Measurements from ENCODE around the gene MARCHF3. TPM values are rescaled to one million over a fixed set of nuclear protein-coding genes. Genes with fewer than 3 reads are reported as not detected.
A peak's percentile ranks its signal among the peaks of the same experiment; 100 is the strongest.

MARCHF3 gene
- total and polyA plus RNA-seq, 7 donors: 4.4 to 31.8 (median 14.6) TPM

- no peak for TF ChIP-seq EP300 (IDR thresholded peaks at IDR 0.05)
- TF ChIP-seq POLR2AphosphoS5 (IDR thresholded peaks at IDR 0.05): no peak
- no peaks in the 10 kb centered on the region for H3K9me3 ChIP-seq
- peaks cover 0 to 6% (median 0%) of the 10 kb centered on the region in 3 donors for H3K27me3 ChIP-seq
- WGBS, 2 donors: 95 to 96% methylated on average over 22 of the region's 22 CpGs
- intact Hi-C loops (cut with DNase I): no loop called here
- H3K36me3 ChIP-seq: no peaks in the 10 kb centered on the region
- no peak for DNase-seq
- H3K27ac ChIP-seq: no peak overlapping the region
- H3K4me3 ChIP-seq: no peak overlapping the region
- H3K4me1 ChIP-seq: peaks cover 0 to 8% (median 7%) of the 10 kb centered on the region in 4 donors
These were observed 166.2 kb downstream of the MARCHF3 start for GRCh38 chr5:126864042-126864688.

GRCh38 chr5:126863402-126863801 is 167.0 kb downstream of the MARCHF3 start:
- intact Hi-C loops (cut with DNase I): no loop called here

GRCh38 chr5:126858441-126858840 is 171.9 kb downstream of the MARCHF3 start:
- no peaks in the 10 kb centered on the region for H3K36me3 ChIP-seq

More at GRCh38 chr5:126863402-126863801, 167.0 kb downstream of the MARCHF3 start:
- DNase-seq: no peak
- WGBS, 2 donors: 97 to 98% methylated on average over 4 of the region's 4 CpGs
- Histone ChIP-seq H3K27me3 (peaks cover 0 to 3% (median 0%) of the 10 kb centered on the region in 3 donors), H3K4me1 (peaks cover 0 to 3% (median 2%) of the 10 kb centered on the region in 4 donors), H3K36me3 (no peaks in the 10 kb centered on the region), H3K4me3 (no peak overlapping the region), H3K9me3 (no peaks in the 10 kb centered on the region), H3K27ac (no peak overlapping the region)
- TF ChIP-seq CTCF (IDR thresholded peaks at IDR 0.05) (no peak), POLR2AphosphoS5 (IDR thresholded peaks at IDR 0.05) (no peak), POLR2A (IDR thresholded peaks at IDR 0.05) (no peak), EP300 (IDR thresholded peaks at IDR 0.05) (no peak)

GRCh38 chr5:126857472-126858410 is 172.6 kb downstream of the MARCHF3 start:
- TF ChIP-seq POLR2AphosphoS5 (IDR thresholded peaks at IDR 0.05) (peak; percentile 33 to 88 (median 80)), POLR2A (IDR thresholded peaks at IDR 0.05) (no peak), EP300 (IDR thresholded peaks at IDR 0.05) (peak in 2 of 4 donors; percentile 15 to 49)
- peak overlapping the region in 3 of 4 donors; percentile 51 to 71 (median 61) for H3K27ac ChIP-seq
- H3K36me3 ChIP-seq: no peaks in the 10 kb centered on the region
- intact Hi-C loops (cut with DNase I): loop anchor here (5.0 kb wide), 1 partner anchor 175 kb away; the partner anchor contains the start of gene MARCHF3
- H3K4me1 ChIP-seq: peaks cover 0 to 24% (median 18%) of the 10 kb centered on the region in 4 donors
- peak; percentile 85 for DNase-seq
- no peak overlapping the region for H3K4me3 ChIP-seq
- H3K27me3 ChIP-seq: no peaks in the 10 kb centered on the region
- WGBS, 2 donors: 82 to 89% methylated on average over 13 of the region's 13 CpGs
- H3K9me3 ChIP-seq: no peaks in the 10 kb centered on the region

More at GRCh38 chr5:126858441-126858840, 171.9 kb downstream of the MARCHF3 start:
- peak overlapping the region in 2 of 4 donors; percentile 61 to 71 for H3K27ac ChIP-seq
- H3K9me3 ChIP-seq: no peaks in the 10 kb centered on the region
- WGBS, 2 donors: 91 to 96% methylated on average over 11 of the region's 11 CpGs
- H3K4me3 ChIP-seq: no peak overlapping the region
- no peaks in the 10 kb centered on the region for H3K27me3 ChIP-seq
- no peak for TF ChIP-seq EP300 (IDR thresholded peaks at IDR 0.05)
- no peak for TF ChIP-seq POLR2A (IDR thresholded peaks at IDR 0.05)
- no peak for TF ChIP-seq POLR2AphosphoS5 (IDR thresholded peaks at IDR 0.05)
- no peak for TF ChIP-seq CTCF (IDR thresholded peaks at IDR 0.05)
- H3K4me1 ChIP-seq: peaks cover 0 to 22% (median 18%) of the 10 kb centered on the region in 4 donors
- no peak for DNase-seq
- intact Hi-C loops (cut with DNase I): loop anchor here (5.0 kb wide), 1 partner anchor 174 kb away; the partner anchor contains the start of gene MARCHF3

GRCh38 chr5:126855266-126855665 is 175.1 kb downstream of the MARCHF3 start:
- peaks cover 0 to 28% (median 18%) of the 10 kb centered on the region in 4 donors for H3K4me1 ChIP-seq
- intact Hi-C loops (cut with DNase I): loop anchor here (5.0 kb wide), 1 partner anchor 177 kb away; the partner anchor contains the start of gene MARCHF3
- WGBS, 2 donors: 63 to 68% methylated on average over 8 of the region's 8 CpGs

More at GRCh38 chr5:126855266-126855665, 175.1 kb downstream of the MARCHF3 start:
- Histone ChIP-seq H3K4me3 (no peak overlapping the region), H3K36me3 (no peaks in the 10 kb centered on the region), H3K9me3 (no peaks in the 10 kb centered on the region), H3K27me3 (no peaks in the 10 kb centered on the region), H3K27ac (no peak overlapping the region)
- TF ChIP-seq EP300 (IDR thresholded peaks at IDR 0.05) (no peak), POLR2A (IDR thresholded peaks at IDR 0.05) (no peak), CTCF (IDR thresholded peaks at IDR 0.05) (no peak), POLR2AphosphoS5 (IDR thresholded peaks at IDR 0.05) (no peak)
- DNase-seq: no peak
